Esophagus mucosa (tissue), 1 donor: ENCODE measurements around the gene ABLIM2. TPM values are rescaled to one million over a fixed set of nuclear protein-coding genes. Genes with fewer than 3 reads are reported as not detected.
A peak's percentile ranks its signal among the peaks of the same experiment; 100 is the strongest.

Source experiments
- ATAC-seq: fragments of 200-7000 bp; cut with Tn5 transposase; one replicate; pipeline ENCODE4 v1.9.1; 2020
- total RNA-seq: library from RNA; stranded (reverse); gene quantifications from one replicate; pipeline ENCODE4 v1.2.4, GENCODE V29; 2023
- donor health status: DM: yes; HTN: yes; CAD: no.

Gene ABLIM2
- total RNA-seq, 1 donor from 2014 or later: 20.1 TPM

- no peak for ATAC-seq
These were observed 40.6 kb downstream of the ABLIM2 start for GRCh38 chr4:8118035-8118434.

DNA sequence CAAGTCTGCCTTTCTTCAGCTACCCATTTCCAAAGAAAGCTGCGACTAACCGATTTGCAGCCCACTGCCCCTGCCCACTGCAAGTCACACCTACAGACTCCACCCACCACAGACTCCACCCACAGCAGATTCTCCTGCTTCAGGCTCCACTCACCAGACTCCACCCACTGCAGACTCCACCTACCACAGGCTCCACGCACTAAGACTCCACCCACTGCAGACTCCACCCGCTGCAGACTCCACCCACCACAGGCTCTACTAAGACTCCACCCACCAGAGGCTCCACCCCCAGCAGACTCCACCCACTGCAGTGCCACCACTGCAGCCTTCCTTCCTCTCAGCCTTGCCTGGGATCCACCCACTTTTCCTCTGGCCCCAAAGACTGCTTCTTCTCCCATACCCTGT, 41.3 kb downstream of the ABLIM2 start:
- peak; percentile 82 for ATAC-seq

- no peak for ATAC-seq
These were observed 42.7 kb downstream of the ABLIM2 start for GRCh38 chr4:8115916-8116315.

DNA sequence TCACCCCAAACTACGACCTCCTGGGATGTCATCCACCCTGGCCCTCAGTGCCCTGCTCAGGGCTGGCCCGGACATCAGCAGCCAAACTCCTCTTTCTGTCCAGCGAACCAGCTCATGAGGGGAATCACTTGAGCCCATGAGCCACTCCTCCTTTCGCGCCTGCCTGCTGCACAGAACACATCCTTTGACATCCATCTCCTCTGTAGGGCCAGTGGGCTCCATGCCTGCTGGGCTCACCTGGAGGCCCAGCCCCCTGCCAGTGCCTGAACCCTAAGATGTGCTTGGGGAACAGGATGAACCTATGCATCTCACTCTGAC, 43.5 kb downstream of the ABLIM2 start:
- ATAC-seq: no peak

- peak; percentile 25 for ATAC-seq
These were observed 44.0 kb downstream of the ABLIM2 start for GRCh38 chr4:8114456-8115202.

GRCh38 chr4:8113611-8114377, 44.8 kb downstream of the ABLIM2 start:
- no peak for ATAC-seq

DNA sequence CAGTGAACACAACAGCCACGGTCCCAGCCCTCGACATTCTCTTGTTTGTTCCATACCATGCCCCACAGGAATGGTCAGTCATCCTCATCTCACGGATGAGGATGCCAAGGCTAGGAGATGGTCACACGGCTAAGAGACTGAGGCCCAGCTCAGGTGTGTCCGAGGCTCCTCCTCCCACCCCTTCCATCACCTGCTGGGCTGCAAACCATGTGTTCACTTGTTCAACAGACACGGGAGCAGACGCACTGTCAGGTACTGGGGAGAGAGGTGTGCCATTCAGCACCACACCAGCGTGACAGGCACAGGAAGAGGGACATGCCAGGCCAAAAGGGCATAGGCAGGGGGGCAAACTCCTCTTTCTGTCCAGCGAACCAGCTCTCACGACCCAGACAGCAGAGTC, 45.9 kb downstream of the ABLIM2 start:
- ATAC-seq: no peak

GRCh38 chr4:8112036-8112576, 46.5 kb downstream of the ABLIM2 start:
- no peak for ATAC-seq

DNA sequence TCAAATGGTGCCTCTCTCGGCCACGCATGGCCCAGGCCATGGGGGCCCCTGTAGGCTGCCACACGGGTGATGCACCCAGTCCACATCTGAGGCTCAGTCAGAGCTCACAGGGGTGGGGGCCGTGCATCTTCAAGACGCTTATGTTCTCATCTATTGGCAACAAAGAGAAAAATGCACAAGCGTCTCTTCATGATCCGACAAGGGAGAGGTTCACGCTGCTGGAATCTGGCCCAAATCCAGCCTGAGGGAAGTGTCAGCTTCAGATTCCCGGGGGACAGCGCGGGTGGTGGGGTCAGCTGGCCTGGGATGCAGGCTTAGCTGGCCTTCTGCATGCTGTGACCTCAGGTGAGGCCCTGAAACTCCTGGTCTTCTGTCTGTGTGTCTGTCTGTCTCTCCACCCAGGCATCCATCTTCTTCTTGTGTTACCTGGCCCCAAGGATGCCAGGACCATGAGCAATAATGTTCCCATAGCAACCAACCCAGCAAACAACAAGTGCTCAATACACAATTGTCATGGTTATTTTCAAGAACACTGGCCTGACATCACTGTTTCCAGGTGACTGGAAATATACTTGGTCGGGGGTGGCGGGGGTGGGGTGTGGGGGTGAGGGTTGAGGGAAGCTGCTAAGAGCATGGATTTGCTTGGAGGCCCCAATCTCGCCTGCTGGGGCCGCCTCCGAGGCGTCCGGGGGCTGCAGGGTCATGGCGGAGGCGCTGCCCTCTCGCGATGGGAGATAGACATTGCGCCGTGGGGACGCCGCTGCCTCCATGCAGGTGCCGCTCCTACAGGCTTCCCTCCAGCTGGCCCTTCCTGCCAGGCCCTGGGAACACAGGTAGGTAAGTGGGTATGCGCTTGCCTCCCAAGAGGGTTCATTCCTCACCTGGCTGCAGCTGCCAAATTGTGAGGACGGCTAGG, 48.3 kb downstream of the ABLIM2 start:
- ATAC-seq: no peak

GRCh38 chr4:8109406-8110065, 49.1 kb downstream of the ABLIM2 start:
- ATAC-seq: no peak

DNA sequence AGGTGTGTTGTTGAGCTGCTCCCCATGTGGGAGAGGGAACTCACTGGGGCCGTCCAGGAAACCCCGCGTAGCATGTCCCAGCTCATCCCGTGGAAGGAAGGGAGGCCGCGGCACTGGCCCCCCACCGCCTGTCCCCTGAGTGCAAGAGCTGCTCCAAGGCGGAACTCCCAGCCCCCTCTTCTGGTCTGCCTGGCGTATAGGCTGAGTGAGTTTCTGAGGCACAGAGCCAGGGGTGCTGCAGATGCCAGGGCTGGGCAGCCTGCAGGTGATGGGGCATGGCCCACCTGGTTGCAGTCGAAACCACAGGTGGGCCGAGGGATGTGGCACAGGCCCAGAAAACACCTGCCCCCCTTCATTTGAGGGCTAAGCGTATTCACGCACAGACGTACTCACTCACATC, 49.6 kb downstream of the ABLIM2 start:
- ATAC-seq: no peak

DNA sequence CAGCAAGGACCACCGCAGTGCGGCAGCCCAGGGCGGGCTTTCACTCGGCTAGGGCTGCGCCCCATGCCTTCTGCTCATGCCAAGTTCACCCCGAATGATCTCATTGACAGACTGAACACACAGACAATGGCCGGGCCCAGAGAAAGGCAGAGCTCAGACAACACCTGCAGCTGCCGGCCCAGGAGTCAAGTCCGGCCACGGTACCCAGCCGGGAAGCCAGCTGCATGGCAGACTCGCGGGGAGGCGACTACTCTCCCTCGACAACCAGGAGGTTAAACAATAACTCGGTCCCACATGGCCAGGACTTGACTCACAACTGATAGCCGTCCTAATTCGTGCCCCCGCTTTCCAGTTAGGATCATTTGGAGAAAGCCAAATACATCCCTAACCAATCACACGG, 50.4 kb downstream of the ABLIM2 start:
- no peak for ATAC-seq

GRCh38 chr4:8107146-8107657, 51.4 kb downstream of the ABLIM2 start:
- ATAC-seq: peak; percentile 36

DNA sequence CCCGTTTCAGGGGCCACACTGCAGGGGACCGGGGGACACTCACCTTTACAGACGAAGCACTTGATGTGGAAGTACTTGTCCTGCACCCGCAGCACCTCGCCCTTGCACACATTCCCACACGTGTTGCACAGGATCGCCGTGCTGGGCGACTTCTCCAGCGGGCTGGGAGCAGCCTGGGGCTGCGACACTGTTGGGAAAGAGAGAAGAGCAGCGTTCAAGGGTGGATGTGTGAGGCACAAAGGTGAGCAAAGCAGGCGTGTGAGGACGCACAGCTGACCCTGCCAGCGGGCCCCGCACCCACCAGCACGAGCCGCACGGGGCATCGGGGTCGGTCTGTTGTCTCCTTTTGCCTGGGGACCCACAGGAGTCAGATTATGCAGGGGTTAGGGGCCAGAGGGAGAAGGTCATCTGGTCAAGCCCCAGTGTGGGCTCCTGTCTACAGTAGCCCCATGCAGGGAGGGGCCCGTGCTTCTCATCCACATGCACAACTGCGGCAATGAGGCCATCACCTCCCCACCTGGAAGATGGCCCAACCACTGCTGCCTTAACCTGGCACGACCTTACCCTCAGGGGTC, 52.1 kb downstream of the ABLIM2 start:
- ATAC-seq: no peak

DNA sequence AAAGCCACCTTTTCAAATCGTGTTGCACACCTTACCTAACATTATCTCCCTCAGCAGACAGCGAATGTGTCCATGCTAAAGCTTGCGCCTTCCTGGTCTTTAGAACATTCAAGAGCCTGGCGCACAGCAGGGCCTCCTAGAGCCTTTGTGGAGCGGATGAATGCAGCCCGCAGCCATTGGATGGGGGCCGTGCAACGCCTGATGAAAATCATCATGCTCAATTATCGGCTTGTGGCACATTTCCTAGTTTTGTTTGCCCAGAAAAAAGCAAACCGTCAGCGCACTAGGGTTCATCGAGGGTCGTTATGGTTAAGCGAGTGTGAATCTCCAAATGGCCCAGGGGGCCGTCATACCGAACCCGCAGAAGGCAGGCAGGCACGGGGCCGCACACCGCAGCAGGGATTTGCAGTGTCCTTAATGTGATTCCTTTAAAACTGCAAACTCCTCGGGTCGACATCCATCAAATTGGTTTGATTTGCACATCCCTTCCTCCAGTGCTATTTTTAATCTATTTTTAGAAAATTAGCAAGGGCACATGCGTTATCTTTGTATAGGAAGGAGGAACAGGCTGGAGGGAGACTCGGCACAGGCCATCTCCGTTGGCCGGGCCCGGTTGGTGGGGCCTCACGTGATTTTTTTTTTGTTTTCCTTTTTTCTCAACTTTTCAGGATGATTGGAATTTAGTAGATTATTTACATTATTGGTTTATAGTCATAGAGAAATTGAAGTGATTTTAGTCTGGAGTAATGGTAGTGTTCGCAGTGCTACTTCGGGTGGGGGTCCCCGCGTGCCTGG, 53.1 kb downstream of the ABLIM2 start:
- no peak for ATAC-seq

- ATAC-seq: no peak
These were observed 53.9 kb downstream of the ABLIM2 start for GRCh38 chr4:8104491-8105305.

DNA sequence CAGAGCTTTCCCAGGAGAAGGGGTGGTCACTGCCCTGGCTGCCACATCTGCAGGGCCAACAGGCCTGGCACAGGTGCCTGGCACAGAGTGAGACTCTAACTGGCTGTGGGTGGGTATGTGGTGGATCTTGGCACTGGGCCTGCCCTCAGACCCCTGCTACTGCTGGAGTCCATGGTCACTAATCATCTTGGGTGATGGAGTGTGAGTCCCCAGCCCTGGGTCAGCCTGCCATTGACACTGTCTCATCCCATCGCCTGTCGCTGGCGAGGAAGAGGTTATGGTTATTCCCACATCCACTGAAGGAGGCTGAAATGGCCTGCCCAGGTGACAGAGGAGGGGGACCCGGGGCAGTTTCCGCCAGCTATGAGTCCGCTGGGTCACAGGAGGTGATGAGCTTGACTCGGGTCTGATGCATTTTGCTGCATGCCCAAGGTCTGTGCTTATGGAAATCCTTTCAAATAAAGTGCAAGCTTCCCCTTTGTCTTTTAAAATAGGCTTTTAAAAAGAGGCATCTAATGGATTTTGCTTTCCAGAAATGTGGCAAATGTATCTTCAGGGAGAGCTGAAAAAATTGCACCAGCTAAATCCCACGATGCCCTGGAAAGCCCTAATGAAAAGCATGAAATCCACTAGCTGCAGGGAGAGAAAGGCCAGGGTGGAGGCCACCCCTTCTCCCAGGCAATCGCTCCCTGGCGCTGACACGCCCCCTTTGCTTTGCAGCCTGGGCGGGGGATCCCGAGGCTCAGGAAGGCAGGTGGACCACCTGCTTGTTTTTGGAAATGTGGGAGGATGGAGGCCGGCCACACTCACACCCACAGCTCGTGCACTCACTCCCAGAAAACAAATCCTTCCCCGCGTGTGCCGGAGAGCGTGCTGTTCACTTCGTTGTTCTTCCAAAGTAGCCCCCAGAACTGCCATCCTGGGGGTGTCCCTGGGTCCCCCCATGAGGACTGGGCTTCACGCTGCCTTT, 54.9 kb downstream of the ABLIM2 start:
- no peak for ATAC-seq

GRCh38 chr4:8102831-8103230, 55.8 kb downstream of the ABLIM2 start:
- ATAC-seq: no peak

GRCh38 chr4:8102076-8102355, 56.6 kb downstream of the ABLIM2 start:
- ATAC-seq: no peak
